Femur (tissue), 1 donor: ENCODE measurements around the gene GLOD5.
"Not testable (repeated sequence)": the region's sequence is repeated elsewhere in the genome, so short reads cannot be mapped to it uniquely, and the experiment has no call there.

ENCODE experiments used
- DNase-seq: peaks from one replicate; pipeline ENCODE4 v3.0.0-alpha.2; 2017

Gene GLOD5

DNA sequence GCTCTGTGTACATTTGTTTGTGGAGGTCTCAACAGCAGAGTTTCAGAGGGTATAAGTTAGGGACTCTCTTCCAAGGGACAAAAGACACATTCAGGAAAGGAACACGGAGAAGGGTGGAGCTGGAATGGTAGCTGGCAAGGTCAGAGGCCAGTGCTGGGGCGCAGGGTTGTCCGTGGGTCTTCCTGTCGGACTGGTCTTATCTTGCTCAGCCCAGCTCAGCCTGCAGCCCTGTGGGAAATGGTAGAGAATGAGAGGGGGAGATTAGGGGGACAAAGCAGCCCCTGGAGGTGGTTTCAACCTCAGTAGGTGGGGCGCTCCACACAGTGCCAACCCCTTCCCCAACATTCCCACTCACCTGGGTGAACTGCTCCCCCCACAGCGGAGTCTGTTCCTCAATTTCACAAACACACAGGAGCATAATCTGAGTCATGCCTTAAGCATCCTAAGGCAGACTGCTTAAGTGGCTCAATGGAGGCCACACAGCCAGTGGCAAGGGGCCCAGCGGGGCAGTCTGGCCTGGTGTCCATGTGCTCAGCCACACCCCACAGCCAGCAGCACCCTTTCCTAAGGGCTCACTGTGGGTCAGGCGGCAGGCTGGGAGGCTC, 33.5 kb downstream of the GLOD5 start:
- no peak for DNase-seq

DNA sequence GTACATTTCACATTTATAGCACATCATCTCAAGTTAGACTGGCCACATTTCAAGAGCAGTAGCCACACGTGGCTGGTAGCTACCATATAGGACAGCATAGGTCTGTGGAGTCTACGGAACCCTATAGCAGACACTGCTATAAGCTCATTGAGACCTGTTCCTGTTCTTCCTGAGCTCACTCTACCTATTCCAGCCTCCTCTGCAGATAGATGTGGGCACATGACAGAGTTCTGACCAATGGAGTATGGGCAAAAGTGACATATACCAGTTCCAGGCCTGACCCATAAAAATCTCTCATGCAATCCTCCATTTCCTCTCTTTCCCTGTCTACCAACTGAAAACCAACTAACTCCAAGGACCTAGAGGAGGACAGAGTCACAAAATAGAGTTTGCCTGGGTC, 36.8 kb downstream of the GLOD5 start:
- DNase-seq = no peak

DNA sequence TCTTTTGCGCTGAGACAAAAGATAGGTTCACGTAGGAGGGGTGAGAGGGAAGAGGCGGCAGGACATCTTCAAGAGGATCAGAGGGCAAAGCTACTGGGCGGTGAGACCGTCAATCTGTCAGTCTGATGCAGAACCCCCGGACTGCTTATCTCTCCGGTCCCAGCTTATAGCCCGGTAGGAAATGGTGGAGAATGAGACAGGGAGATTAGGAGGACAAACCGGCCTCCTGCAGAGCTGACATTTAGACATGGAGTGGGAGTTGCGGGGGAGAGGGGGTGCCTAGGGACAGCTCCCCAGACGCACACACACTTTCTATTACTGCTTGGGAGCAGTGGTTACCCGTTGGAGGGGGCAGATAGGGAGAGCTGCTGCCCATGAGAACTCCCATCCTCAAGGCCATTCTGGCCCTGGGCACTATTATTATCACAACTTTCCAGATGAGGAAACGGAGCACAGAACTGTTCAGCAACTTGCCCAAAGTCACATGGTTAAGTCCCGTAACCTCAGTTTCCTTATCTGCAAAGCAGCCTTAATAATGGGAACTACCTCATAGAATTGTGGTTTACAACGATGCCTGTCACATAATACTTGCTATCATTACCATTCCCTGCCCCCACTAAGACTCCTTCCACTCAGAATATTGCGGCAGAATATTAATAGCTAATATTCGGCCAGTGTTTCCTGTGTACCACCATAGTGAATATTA, 39.2 kb downstream of the GLOD5 start:
- no peak for DNase-seq

DNA sequence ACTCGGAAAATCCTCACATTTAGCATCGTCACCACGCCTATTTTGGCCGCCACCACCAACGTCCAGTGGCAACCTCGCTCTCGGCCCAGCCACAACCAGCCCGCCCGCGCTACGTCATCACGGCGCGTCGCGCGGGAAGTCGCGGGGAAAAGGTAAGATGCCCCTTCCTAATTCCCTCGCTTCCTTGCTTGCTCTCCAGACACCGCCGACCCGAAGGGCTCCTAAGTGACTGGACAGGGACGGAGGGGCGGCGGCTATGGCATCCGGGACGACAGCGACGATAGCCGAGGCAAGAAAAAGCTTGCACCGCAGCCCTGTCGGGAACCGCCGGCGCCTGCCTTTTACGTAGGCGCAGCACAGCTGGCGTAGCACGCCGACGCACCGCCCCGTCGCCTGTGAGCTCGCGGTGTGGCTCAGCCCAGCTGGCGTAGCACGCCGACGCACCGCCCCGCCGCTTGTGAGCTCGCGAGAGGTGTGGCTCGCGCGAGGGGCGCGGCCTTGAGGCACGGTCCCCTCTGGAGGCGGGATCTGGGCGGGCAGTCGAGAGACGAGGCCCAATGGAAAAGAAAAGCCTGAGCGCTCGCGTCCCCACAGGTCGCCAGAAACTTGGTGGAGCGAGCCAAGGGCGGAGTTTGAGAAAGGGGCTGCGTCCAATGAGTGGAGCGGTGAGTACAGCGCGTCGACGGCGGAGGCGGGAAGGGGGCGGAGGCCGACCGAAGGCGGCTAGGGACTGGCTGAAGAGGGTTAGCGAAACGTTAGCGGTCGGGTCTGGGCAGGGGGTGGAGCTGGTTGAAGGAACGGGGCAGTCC, 39.9 kb downstream of the GLOD5 start, which contains the start of gene HDAC6:
Gene HDAC6, plus strand, starts transcription at position 788 of the 809 bp plus-strand sequence. CDS start 626 bp downstream, outside the sequence.
- peak; percentile 99 for DNase-seq

DNA sequence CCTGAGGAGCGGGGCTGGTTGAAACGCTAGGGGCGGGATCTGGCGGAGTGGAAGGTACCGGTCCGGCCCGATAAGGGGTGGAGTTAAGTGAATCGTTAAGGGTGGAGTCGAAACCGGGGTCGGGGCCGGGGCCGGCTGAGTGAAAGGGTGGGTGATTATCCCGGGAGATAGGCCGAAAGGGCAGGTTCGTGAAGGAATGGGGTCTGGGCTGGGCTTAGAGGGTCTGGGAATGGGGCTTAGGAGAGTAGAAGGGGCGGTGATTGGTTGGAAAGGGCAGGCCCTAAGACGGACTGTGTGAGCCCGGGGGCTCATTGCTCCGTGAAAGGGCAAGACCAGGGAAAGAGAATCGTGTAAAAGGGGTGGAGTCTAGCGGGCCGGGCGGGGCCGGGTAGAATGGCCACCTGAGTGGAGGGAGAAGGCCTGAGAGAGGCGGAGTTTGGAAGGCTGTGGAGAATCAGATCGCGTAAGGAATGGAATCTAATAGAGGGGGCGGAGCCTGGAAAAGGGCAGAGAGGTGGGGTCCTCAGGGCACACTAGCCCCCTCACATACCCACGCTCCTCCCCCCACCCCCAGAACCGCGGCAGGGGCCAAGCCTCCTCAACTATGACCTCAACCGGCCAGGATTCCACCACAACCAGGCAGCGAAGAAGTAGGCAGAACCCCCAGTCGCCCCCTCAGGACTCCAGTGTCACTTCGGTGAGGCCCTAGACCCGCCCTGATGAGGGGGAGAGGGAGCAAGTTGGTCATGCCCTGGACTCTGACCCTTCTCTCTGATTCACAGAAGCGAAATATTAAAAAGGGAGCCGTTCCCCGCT, 40.8 kb downstream of the GLOD5 start:
- DNase-seq = peak; percentile 90

DNA sequence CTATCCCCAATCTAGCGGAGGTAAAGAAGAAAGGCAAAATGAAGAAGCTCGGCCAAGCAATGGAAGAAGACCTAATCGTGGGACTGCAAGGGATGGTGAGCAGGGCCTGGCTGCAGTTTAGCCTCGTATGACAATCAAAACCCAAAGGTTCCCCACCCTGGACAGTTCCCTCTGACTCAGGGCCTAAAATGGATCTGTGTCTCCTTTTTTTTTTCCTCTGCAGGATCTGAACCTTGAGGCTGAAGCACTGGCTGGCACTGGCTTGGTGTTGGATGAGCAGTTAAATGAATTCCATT, 41.3 kb downstream of the GLOD5 start:
- DNase-seq = no peak

GRCh38 chrX:48806081-48806480, 44.5 kb downstream of the GLOD5 start:
- DNase-seq = no peak

GRCh38 chrX:48813644-48814043, 52.1 kb downstream of the GLOD5 start:
- no peak for DNase-seq

DNA sequence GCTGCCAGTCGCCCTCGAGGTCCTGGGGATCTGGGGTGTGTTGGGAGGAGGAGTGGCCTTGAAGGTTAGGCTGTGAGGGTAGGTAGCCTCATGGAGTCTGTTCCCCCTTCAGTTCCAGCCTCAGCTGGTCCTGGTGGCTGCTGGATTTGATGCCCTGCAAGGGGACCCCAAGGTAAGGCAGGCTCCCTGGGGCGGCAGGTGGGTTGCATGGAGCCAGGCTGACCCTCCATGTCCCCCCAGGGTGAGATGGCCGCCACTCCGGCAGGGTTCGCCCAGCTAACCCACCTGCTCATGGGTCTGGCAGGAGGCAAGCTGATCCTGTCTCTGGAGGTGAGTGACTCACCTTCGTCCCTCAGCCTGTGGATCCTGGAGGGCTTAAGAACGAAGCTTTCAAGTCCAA, 53.2 kb downstream of the GLOD5 start:
- no peak for DNase-seq

DNA sequence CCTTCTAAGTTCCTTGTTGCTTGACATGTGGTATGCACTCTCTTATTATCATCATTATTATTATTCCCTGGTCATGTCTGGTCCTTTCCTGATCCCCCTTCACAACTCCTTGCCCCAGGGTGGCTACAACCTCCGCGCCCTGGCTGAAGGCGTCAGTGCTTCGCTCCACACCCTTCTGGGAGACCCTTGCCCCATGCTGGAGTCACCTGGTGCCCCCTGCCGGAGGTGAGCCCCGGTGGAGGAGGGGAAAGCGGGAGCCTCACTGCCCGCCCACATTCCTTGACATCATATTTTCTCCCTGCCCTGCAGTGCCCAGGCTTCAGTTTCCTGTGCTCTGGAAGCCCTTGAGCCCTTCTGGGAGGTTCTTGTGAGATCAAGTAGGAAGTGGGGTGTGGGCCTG, 53.7 kb downstream of the GLOD5 start:
- no peak for DNase-seq

DNA sequence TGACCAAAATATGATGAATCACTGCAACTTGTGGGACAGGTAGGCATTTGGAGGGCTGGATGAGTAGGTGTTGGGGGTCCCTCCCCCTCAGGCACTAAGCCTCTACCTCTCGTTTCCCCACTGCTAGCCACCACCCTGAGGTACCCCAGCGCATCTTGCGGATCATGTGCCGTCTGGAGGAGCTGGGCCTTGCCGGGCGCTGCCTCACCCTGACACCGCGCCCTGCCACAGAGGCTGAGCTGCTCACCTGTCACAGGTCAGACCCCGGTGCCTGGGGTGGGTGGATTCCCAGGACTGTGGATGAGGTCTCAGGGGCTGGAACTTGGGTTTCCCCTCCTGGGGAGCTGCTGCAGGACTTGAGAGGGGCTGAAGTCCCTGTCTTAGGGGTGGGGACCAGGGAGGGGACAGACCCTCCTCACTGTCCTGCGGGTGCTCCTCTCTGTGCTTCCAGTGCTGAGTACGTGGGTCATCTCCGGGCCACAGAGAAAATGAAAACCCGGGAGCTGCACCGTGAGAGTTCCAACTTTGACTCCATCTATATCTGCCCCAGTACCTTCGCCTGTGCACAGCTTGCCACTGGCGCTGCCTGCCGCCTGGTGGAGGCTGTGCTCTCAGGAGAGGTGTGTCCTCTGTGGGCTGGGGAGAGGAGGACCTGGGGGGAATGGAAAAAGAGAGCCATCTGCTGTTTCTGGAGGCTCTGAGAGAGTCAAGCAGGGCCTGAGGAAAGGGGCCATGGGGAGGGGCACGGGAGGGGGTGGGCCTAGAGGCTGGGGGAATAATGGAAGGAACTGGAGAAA, 54.7 kb downstream of the GLOD5 start:
- DNase-seq = no peak

DNA sequence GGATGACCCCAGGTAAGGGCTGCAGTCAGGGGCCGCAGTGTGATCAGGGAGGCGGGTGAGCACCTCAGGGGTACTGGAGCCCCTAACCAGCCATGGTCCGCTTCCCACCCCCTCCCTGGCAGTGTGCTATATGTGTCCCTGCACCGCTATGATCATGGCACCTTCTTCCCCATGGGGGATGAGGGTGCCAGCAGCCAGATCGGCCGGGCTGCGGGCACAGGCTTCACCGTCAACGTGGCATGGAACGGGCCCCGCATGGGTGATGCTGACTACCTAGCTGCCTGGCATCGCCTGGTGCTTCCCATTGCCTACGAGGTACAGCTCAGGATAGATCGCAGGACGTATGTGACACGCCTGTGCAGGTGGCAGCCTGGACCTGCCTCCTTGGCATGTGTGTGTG, 56.6 kb downstream of the GLOD5 start:
- DNase-seq = no peak

- no peak for DNase-seq
Observed at GRCh38 chrX:48818866-48819265, 57.3 kb downstream of the GLOD5 start.

GRCh38 chrX:48819394-48819793, 57.8 kb downstream of the GLOD5 start:
- DNase-seq = not testable (repeated sequence)

DNA sequence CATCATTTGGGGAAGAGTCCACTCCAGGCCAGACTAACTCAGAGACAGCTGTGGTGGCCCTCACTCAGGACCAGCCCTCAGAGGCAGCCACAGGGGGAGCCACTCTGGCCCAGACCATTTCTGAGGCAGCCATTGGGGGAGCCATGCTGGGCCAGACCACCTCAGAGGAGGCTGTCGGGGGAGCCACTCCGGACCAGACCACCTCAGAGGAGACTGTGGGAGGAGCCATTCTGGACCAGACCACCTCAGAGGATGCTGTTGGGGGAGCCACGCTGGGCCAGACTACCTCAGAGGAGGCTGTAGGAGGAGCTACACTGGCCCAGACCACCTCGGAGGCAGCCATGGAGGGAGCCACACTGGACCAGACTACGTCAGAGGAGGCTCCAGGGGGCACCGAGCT, 61.5 kb downstream of the GLOD5 start:
- no peak for DNase-seq
